ENCODE measurements around the gene NAV2.
"Not testable (repeated sequence)": the region's sequence is repeated elsewhere in the genome, so short reads cannot be mapped to it uniquely, and the experiment has no call there.

Gene NAV2

GRCh38 chr11:19934828-19935259 is 222.2 kb downstream of the NAV2 start:
- no peak for DNase-seq

GRCh38 chr11:19935507-19935906 is 222.9 kb downstream of the NAV2 start:
- no peak for DNase-seq

- no peak for DNase-seq
These were observed 223.8 kb downstream of the NAV2 start for GRCh38 chr11:19936461-19936860.

GRCh38 chr11:19938169-19938856 is 225.7 kb downstream of the NAV2 start:
- peak; percentile 17 for DNase-seq

- DNase-seq: no peak
These were observed 226.2 kb downstream of the NAV2 start for GRCh38 chr11:19938866-19939265.

- DNase-seq: no peak
These were observed 226.8 kb downstream of the NAV2 start for GRCh38 chr11:19939415-19939929.

GRCh38 chr11:19940831-19941230 is 228.2 kb downstream of the NAV2 start:
- no peak for DNase-seq

GRCh38 chr11:19946681-19947080 is 234.0 kb downstream of the NAV2 start:
- no peak for DNase-seq

GRCh38 chr11:19947537-19948114 is 235.0 kb downstream of the NAV2 start:
- DNase-seq: no peak

- no peak for DNase-seq
These were observed 237.0 kb downstream of the NAV2 start for GRCh38 chr11:19949606-19950005.

GRCh38 chr11:19951558-19952115 is 239.0 kb downstream of the NAV2 start:
- peak; percentile 48 for DNase-seq

- DNase-seq: no peak
These were observed 239.5 kb downstream of the NAV2 start for GRCh38 chr11:19952116-19952605.

GRCh38 chr11:19952911-19953310 is 240.3 kb downstream of the NAV2 start:
- DNase-seq: no peak

GRCh38 chr11:19953336-19953735 is 240.7 kb downstream of the NAV2 start:
- no peak for DNase-seq

GRCh38 chr11:19953909-19954308 is 241.3 kb downstream of the NAV2 start:
- DNase-seq: no peak

GRCh38 chr11:19954899-19955298 is 242.3 kb downstream of the NAV2 start:
- DNase-seq: no peak

GRCh38 chr11:19955660-19956059 is 243.0 kb downstream of the NAV2 start:
- DNase-seq: no peak

- no peak for DNase-seq
These were observed 243.6 kb downstream of the NAV2 start for GRCh38 chr11:19956228-19956627.

- DNase-seq: no peak
These were observed 244.8 kb downstream of the NAV2 start for GRCh38 chr11:19957294-19957943.

GRCh38 chr11:19958204-19958603 is 245.6 kb downstream of the NAV2 start:
- no peak for DNase-seq

- DNase-seq: no peak
These were observed 246.6 kb downstream of the NAV2 start for GRCh38 chr11:19959210-19959609.

- no peak for DNase-seq
These were observed 247.0 kb downstream of the NAV2 start for GRCh38 chr11:19959648-19960059.

GRCh38 chr11:19960410-19960809 is 247.8 kb downstream of the NAV2 start:
- DNase-seq: not testable (repeated sequence)

- DNase-seq: no peak
These were observed 248.6 kb downstream of the NAV2 start for GRCh38 chr11:19961225-19961624.

Data from CD4-positive, alpha-beta T cell treated with Interleukin-12 subunit alpha and Interleukin-12 subunit beta, for 1 hour (primary cell).